Adrenal gland (tissue), 5 donors: ENCODE results near the gene CUL3.

ENCODE experiments used
- CTCF ChIP-seq, 6 experiments: fragments of 450-650 bp in 4 of 6; fragments of 200-600 bp in 2 of 6; sonication (generic) in 1 of 6; IDR thresholded peaks; 1 replicate in 5 of 6; 2 replicates in 1 of 6; pipeline versions ENCODE4 v1.5.1 to v1.8.0; 2016 to 2021; ENCODE audit warnings: antibody characterized with exemption in 6 of 6, mild to moderate bottlenecking in 2 of 6, moderate library complexity in 1 of 6
- POLR2A ChIP-seq, 2 donors: fragments of 450-650 bp; IDR thresholded peaks; one replicate each; pipeline ENCODE4 v1.6.1; 2017; ENCODE audit warnings: antibody characterized with exemption in 2 of 2, mild to moderate bottlenecking in 2 of 2, moderate library complexity in 1 of 2
- donor health status: DM: no; HTN: no; CAD: no.

GRCh38 chr2:224513991-224514390, 71.2 kb downstream of the CUL3 start:
- no peak for TF ChIP-seq CTCF (IDR thresholded peaks at IDR 0.05)
- no peak for TF ChIP-seq POLR2A (IDR thresholded peaks at IDR 0.05)
